Measurements from ENCODE around the gene GPR31. TPM values are rescaled to one million over a fixed set of nuclear protein-coding genes. Genes with fewer than 3 reads are reported as not detected.
"Not testable (repeated sequence)": the region's sequence is repeated elsewhere in the genome, so short reads cannot be mapped to it uniquely, and the experiment has no call there.

Gene GPR31
- total and polyA plus RNA-seq, 2 donors (not counting 1 experiment from before 2014, with no cell fraction given) = not detected

DNA sequence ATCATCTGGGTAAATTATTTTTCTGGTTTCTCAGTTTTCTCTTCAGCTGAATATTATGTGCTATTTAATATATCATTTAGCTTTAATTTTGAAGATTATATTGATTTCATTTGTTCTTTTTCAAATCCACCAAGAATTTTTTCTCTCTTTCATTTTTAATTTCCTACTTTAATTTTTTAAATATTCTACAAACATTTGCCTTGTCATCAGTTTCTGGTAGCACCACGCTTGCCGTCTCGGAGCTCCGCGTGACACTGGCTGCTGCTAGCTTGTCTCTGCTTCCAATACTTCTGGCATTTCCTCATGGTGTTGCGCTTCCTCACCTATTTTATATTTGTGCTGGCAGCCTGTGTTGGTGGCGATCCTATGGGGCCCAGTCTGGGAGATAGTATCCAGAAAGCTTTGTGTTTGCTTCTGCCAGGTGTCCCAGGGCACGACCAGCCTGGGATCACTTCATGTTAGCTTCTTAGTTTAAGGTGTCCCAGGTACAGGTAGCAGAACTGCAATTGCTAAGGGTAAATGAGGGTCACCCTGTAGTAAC, 33.3 kb upstream of the GPR31 start:
- H3K27me3 Mint-ChIP-seq; H3K9ac ChIP-seq (ENCODE audit: low read length); ATAC-seq (ENCODE audit: low read depth); H3K9me3 Mint-ChIP-seq (ENCODE audit: insufficient read depth); H3K4me1 Mint-ChIP-seq; H4K20me1 ChIP-seq (ENCODE audit: control insufficient read depth, insufficient read depth, low read length, poor library complexity, severe bottlenecking); H3K9me3 ChIP-seq (ENCODE audit: control extremely low read depth in 1 of 3, control insufficient read depth in 2 of 3, insufficient read depth in 1 of 3, low read length in 2 of 3); H3K27ac ChIP-seq (ENCODE audit: low read length in 2 of 2); H3K27me3 ChIP-seq (replicated peaks in 1 of 4; ENCODE audit: control extremely low read depth in 1 of 4, control insufficient read depth in 3 of 4, insufficient read depth in 4 of 4, low read length in 3 of 4); H2AFZ ChIP-seq (ENCODE audit: insufficient read depth, low read depth, low read length, poor library complexity, severe bottlenecking); H3K4me3 Mint-ChIP-seq; CTCF ChIA-PET; H3K36me3 ChIP-seq (replicated peaks in 1 of 2; ENCODE audit: control extremely low read depth in 1 of 2, control insufficient read depth in 1 of 2, extremely low read depth in 1 of 2, insufficient read depth in 2 of 2, low read length in 1 of 2); H3K4me2 ChIP-seq (replicated peaks; ENCODE audit: low read depth, low read length, poor library complexity, severe bottlenecking); H3K4me3 ChIP-seq (ENCODE audit: control extremely low read depth in 1 of 5, extremely low read depth in 1 of 5, insufficient read depth in 1 of 5, low read depth in 2 of 5, low read length in 4 of 5); DNase-seq; H3K79me2 ChIP-seq (ENCODE audit: control insufficient read depth, insufficient read depth, low read length); H3K4me1 ChIP-seq (ENCODE audit: control insufficient read depth in 2 of 2, insufficient read depth in 2 of 2, low read length in 2 of 2); POLR2A ChIA-PET; intact Hi-C loops (cut with micrococcal nuclease); H3K27ac Mint-ChIP-seq: not testable (repeated sequence)
- 75% methylated on average over 1 of the region's 8 CpGs for WGBS (ENCODE audit: insufficient coverage)

DNA sequence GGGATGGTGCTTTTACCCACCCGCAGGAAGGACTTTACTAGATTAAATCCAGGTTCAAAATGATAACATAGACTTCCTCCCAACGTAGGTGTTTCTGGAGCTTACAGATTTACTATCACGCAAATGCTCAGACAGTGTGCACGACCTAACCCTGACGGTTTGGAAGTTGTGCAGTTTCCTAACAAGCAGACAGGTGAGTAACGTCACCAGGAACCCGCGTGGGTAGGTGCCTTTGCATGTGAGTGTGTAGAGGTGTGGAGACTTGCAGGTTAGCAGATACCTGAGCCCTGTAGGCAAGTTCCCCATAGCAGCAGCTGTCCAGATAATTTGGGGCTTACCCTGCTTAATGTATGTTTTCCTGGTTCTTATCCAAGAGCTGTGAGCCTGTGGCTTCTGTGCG, 29.5 kb upstream of the GPR31 start:
- H3K9me3 Mint-ChIP-seq (ENCODE audit: insufficient read depth); H3K4me2 ChIP-seq (replicated peaks; ENCODE audit: low read depth, low read length, poor library complexity, severe bottlenecking); CTCF ChIA-PET; POLR2A ChIA-PET; H3K4me1 Mint-ChIP-seq; H3K9me3 ChIP-seq (ENCODE audit: control extremely low read depth in 1 of 3, control insufficient read depth in 2 of 3, insufficient read depth in 1 of 3, low read length in 2 of 3); H2AFZ ChIP-seq (ENCODE audit: insufficient read depth, low read depth, low read length, poor library complexity, severe bottlenecking); H3K4me1 ChIP-seq (ENCODE audit: control insufficient read depth in 2 of 2, insufficient read depth in 2 of 2, low read length in 2 of 2); intact Hi-C loops (cut with micrococcal nuclease); H3K27me3 ChIP-seq (replicated peaks in 1 of 4; ENCODE audit: control extremely low read depth in 1 of 4, control insufficient read depth in 3 of 4, insufficient read depth in 4 of 4, low read length in 3 of 4); H3K36me3 ChIP-seq (replicated peaks in 1 of 2; ENCODE audit: control extremely low read depth in 1 of 2, control insufficient read depth in 1 of 2, extremely low read depth in 1 of 2, insufficient read depth in 2 of 2, low read length in 1 of 2); H3K79me2 ChIP-seq (ENCODE audit: control insufficient read depth, insufficient read depth, low read length); H3K9ac ChIP-seq (ENCODE audit: low read length); H3K4me3 Mint-ChIP-seq; H3K27ac ChIP-seq (ENCODE audit: low read length in 2 of 2); H3K27ac Mint-ChIP-seq; ATAC-seq (ENCODE audit: low read depth); H3K4me3 ChIP-seq (ENCODE audit: control extremely low read depth in 1 of 5, extremely low read depth in 1 of 5, insufficient read depth in 1 of 5, low read depth in 2 of 5, low read length in 4 of 5); DNase-seq; H4K20me1 ChIP-seq (ENCODE audit: control insufficient read depth, insufficient read depth, low read length, poor library complexity, severe bottlenecking): not testable (repeated sequence)
- peaks cover 12% of the 10 kb centered on the region for H3K27me3 Mint-ChIP-seq
- WGBS (ENCODE audit: insufficient coverage) = 91% methylated on average over 5 of the region's 9 CpGs

- no CpG with 5 or more reads among the region's 3 CpGs for WGBS (ENCODE audit: insufficient coverage)
- H3K27ac ChIP-seq (ENCODE audit: low read length in 2 of 2); H3K79me2 ChIP-seq (ENCODE audit: control insufficient read depth, insufficient read depth, low read length); H3K4me1 Mint-ChIP-seq; ATAC-seq (ENCODE audit: low read depth); H3K27ac Mint-ChIP-seq; H3K9ac ChIP-seq (ENCODE audit: low read length); H3K9me3 Mint-ChIP-seq (ENCODE audit: insufficient read depth); H3K4me1 ChIP-seq (ENCODE audit: control insufficient read depth in 2 of 2, insufficient read depth in 2 of 2, low read length in 2 of 2); H3K27me3 ChIP-seq (replicated peaks in 1 of 4; ENCODE audit: control extremely low read depth in 1 of 4, control insufficient read depth in 3 of 4, insufficient read depth in 4 of 4, low read length in 3 of 4); H2AFZ ChIP-seq (ENCODE audit: insufficient read depth, low read depth, low read length, poor library complexity, severe bottlenecking); POLR2A ChIA-PET; H3K4me2 ChIP-seq (replicated peaks; ENCODE audit: low read depth, low read length, poor library complexity, severe bottlenecking); H3K9me3 ChIP-seq (ENCODE audit: control extremely low read depth in 1 of 3, control insufficient read depth in 2 of 3, insufficient read depth in 1 of 3, low read length in 2 of 3); H3K4me3 Mint-ChIP-seq; H4K20me1 ChIP-seq (ENCODE audit: control insufficient read depth, insufficient read depth, low read length, poor library complexity, severe bottlenecking); DNase-seq; H3K4me3 ChIP-seq (ENCODE audit: control extremely low read depth in 1 of 5, extremely low read depth in 1 of 5, insufficient read depth in 1 of 5, low read depth in 2 of 5, low read length in 4 of 5); intact Hi-C loops (cut with micrococcal nuclease); H3K36me3 ChIP-seq (replicated peaks in 1 of 2; ENCODE audit: control extremely low read depth in 1 of 2, control insufficient read depth in 1 of 2, extremely low read depth in 1 of 2, insufficient read depth in 2 of 2, low read length in 1 of 2); CTCF ChIA-PET; H3K27me3 Mint-ChIP-seq: not testable (repeated sequence)
Observed at GRCh38 chr6:167185101-167185500, 27.3 kb upstream of the GPR31 start.
